Small intestine (tissue), 7 donors: Measurements from ENCODE around the gene CLEC4G. TPM values are rescaled to one million over a fixed set of nuclear protein-coding genes. Genes with fewer than 3 reads are reported as not detected.

Source experiments
- DNase-seq, 2 donors: peaks; one replicate each; pipeline versions ENCODE4 v3.0.0 to v3.0.0-alpha.2; 2013
- FAIRE-seq: peaks from 2 replicates; lab custom pipeline; 2012; peaks lifted over from hg19 to GRCh38; lab: Jason Lieb, UNC
- H3K27ac ChIP-seq, 3 donors: one replicate each; pipeline ENCODE4 v1.5.1; 2013; ENCODE audit warnings: low read length in 2 of 3, mild to moderate bottlenecking in 2 of 3, control low read depth in 1 of 3, inconsistent platforms in 1 of 3, low read depth in 1 of 3, moderate library complexity in 1 of 3
- H3K27me3 ChIP-seq, 3 donors: one replicate each; pipeline ENCODE4 v1.6.1; 2013; ENCODE audit warnings: low read length in 3 of 3, inconsistent platforms in 1 of 3; ENCODE audit not compliant: control insufficient read depth in 3 of 3, insufficient read depth in 3 of 3
- H3K36me3 ChIP-seq, 3 donors: one replicate each; pipeline ENCODE4 v1.6.1; 2013; ENCODE audit warnings: low read length in 3 of 3, inconsistent platforms in 1 of 3, low read depth in 1 of 3, mild to moderate bottlenecking in 1 of 3, moderate library complexity in 1 of 3; ENCODE audit not compliant: control insufficient read depth in 3 of 3, insufficient read depth in 2 of 3
- H3K4me1 ChIP-seq, 3 donors: one replicate each; pipeline ENCODE4 v1.6.1; 2013; ENCODE audit warnings: low read length in 2 of 3, inconsistent platforms in 1 of 3, low read depth in 1 of 3, mild to moderate bottlenecking in 1 of 3, moderate library complexity in 1 of 3; ENCODE audit not compliant: control insufficient read depth in 3 of 3, insufficient read depth in 2 of 3
- H3K4me3 ChIP-seq, 3 donors: one replicate each; pipeline ENCODE4 v1.5.1; 2013; ENCODE audit warnings: low read length in 3 of 3, control low read depth in 1 of 3, inconsistent platforms in 1 of 3, low read depth in 1 of 3, mild to moderate bottlenecking in 1 of 3, moderate library complexity in 1 of 3
- H3K9me3 ChIP-seq, 2 donors: one replicate each; pipeline ENCODE4 v1.6.1; 2013; ENCODE audit warnings: low read depth in 1 of 2, low read length in 1 of 2; ENCODE audit not compliant: control insufficient read depth in 2 of 2, insufficient read depth in 1 of 2
- WGBS, 3 donors: extraction: QIAGEN DNeasy Blood & Tissue Kit; methylation state at CpG; one replicate each; pipeline ENCODE4 v1.1.7; 2013; 5-methylcytosine and 5-hydroxymethylcytosine counted together
- polyA plus RNA-seq, 4 donors: library from polyadenylated mRNA; stranded (reverse) in 3 of 4; unstranded in 1 of 4; fragments of 200-250 nt in 3 of 4; fragments of 120-200 nt in 1 of 4; gene quantifications; one replicate each; pipeline versions ENCODE4 v1.2.1 to v1.2.3, GENCODE V29; 2013
- donor health status: healthy with polysubstance abuse.
- donor health status: control.
- donor health status: control.
- donor health status: Bipolar disorder and iron deficiency.
- donor health status: healthy.

Gene CLEC4G
- polyA plus RNA-seq, 4 donors: 0.18 to 1.9 (median 0.73) TPM; not detected in 1

DNA sequence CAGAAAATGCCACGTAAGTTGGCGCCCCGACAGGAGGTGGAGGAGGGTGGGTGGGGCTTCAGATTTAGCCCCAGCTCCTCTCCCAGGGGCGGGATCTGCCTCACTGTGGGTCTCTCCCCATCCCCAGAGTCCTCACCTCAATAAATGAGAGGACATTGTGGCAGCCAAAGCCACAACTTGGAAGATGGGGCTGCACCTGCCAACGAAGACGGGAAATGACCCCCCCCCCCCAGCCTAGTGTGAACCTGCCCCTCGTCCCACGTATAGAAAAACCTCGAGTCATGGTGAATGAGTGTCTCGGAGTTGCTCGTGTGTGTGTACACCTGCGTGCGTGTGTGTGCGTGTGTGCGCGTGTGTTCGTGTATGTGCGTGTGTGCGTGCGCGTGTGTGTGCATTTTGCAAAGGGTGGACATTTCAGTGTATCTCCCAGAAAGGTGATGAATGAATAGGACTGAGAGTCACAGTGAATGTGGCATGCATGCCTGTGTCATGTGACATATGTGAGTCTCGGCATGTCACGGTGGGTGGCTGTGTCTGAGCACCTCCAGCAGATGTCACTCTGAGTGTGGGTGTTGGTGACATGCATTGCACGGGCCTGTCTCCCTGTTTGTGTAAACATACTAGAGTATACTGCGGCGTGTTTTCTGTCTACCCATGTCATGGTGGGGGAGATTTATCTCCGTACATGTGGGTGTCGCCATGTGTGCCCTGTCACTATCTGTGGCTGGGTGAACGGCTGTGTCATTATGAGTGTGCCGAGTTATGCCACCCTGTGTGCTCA lies 52.7 kb downstream of the CLEC4G start:
- 31 to 47% (median 31%) methylated on average over 30 of the region's 30 CpGs for WGBS, 3 donors
- H3K9me3 ChIP-seq: peaks cover 0 to 2% of the 10 kb centered on the region in 2 donors
- H3K36me3 ChIP-seq: peaks cover 0 to 18% (median 3%) of the 10 kb centered on the region in 3 donors
- H3K27me3 ChIP-seq: peaks cover 0 to 15% (median 0%) of the 10 kb centered on the region in 3 donors
- no peak overlapping the region for H3K27ac ChIP-seq
- peaks cover 0 to 4% (median 0%) of the 10 kb centered on the region in 3 donors for H3K4me1 ChIP-seq
- no peak overlapping the region for H3K4me3 ChIP-seq
- DNase-seq: peak; percentile 27 to 36
- no peak for FAIRE-seq

Other genes starting within 250 kb of the CLEC4G start
- gene PEX11G, start 243.1 kb downstream of the CLEC4G start, polyA plus RNA-seq: 10 to 100 TPM in 2 of 4 donors, 1 to 10 TPM in 2; 9.2 to 19.9 (median 14.4) TPM
- 10 to 100 TPM; 37.3 to 77.5 (median 71.9) TPM for gene ZNF358, start 216.0 kb downstream of the CLEC4G start, polyA plus RNA-seq
- gene MCOLN1, start 209.5 kb downstream of the CLEC4G start, polyA plus RNA-seq: 10 to 100 TPM; 17.6 to 21.1 (median 18.8) TPM
- gene PNPLA6, start 196.4 kb downstream of the CLEC4G start, polyA plus RNA-seq: 100 to 1,000 TPM in 1 of 4 donors, 10 to 100 TPM in 3; 42.4 to 120 (median 78.4) TPM
- 10 to 100 TPM; 32.4 to 87.4 (median 73.5) TPM for gene CAMSAP3, start 136.2 kb downstream of the CLEC4G start, polyA plus RNA-seq
- 10 to 100 TPM; 24.3 to 31.8 (median 29.3) TPM for gene XAB2, start 102.6 kb downstream of the CLEC4G start, polyA plus RNA-seq
- gene PET100, start 102.3 kb downstream of the CLEC4G start, polyA plus RNA-seq: 100 to 1,000 TPM in 2 of 4 donors, 10 to 100 TPM in 2; 43.7 to 149 (median 104) TPM
- 1 to 10 TPM in 3 of 4 donors, under 1 TPM in 1; 0.63 to 7.3 (median 2.3) TPM for gene PCP2, start 98.4 kb downstream of the CLEC4G start, polyA plus RNA-seq
- gene STXBP2, start 95.0 kb downstream of the CLEC4G start, polyA plus RNA-seq: 100 to 1,000 TPM in 3 of 4 donors, 10 to 100 TPM in 1; 95.2 to 271 (median 181) TPM
- 10 to 100 TPM in 1 of 4 donors, 1 to 10 TPM in 1, under 1 TPM in 1, not detected in 1; 0.78 to 10.2 (median 8.1) TPM for gene RETN, start 63.1 kb downstream of the CLEC4G start, polyA plus RNA-seq
- 1 to 10 TPM in 1 of 4 donors, under 1 TPM in 3; 0.03 to 1.4 (median 0.48) TPM for gene MCEMP1, start 55.0 kb downstream of the CLEC4G start, polyA plus RNA-seq
- 100 to 1,000 TPM in 2 of 4 donors, 10 to 100 TPM in 2; 47.9 to 166 (median 95.4) TPM for gene TRAPPC5, start 51.3 kb downstream of the CLEC4G start, polyA plus RNA-seq
- under 1 TPM in 2 of 4 donors, not detected in 2; 0.27 to 0.90 TPM for gene FCER2, start 30.0 kb downstream of the CLEC4G start, polyA plus RNA-seq
- 10 to 100 TPM in 1 of 4 donors, 1 to 10 TPM in 2, under 1 TPM in 1; 0.67 to 13.6 (median 3.3) TPM for gene CD209, start 15.4 kb upstream of the CLEC4G start, polyA plus RNA-seq
- under 1 TPM in 2 of 4 donors, not detected in 2; 0.12 to 0.61 TPM for gene CLEC4M, start 31.1 kb upstream of the CLEC4G start, polyA plus RNA-seq
- 1 to 10 TPM; 2.9 to 8.4 (median 5.6) TPM for gene EVI5L, start 98.1 kb upstream of the CLEC4G start, polyA plus RNA-seq
- under 1 TPM in 2 of 4 donors, not detected in 2; 0.22 to 0.47 TPM for gene PRR36, start 142.3 kb upstream of the CLEC4G start, polyA plus RNA-seq
- gene LRRC8E, start 156.4 kb upstream of the CLEC4G start, polyA plus RNA-seq: under 1 TPM; 0.27 to 0.71 (median 0.60) TPM
- gene MAP2K7, start 171.8 kb upstream of the CLEC4G start, polyA plus RNA-seq: 10 to 100 TPM; 17.3 to 27.5 (median 21.6) TPM
- gene TGFBR3L, start 182.7 kb upstream of the CLEC4G start, polyA plus RNA-seq: 1 to 10 TPM in 1 of 4 donors, under 1 TPM in 1, not detected in 2; 0.21 to 1.4 TPM
- gene SNAPC2, start 188.2 kb upstream of the CLEC4G start, polyA plus RNA-seq: 10 to 100 TPM; 12.4 to 17.3 (median 16.4) TPM
- 1 to 10 TPM in 1 of 4 donors, under 1 TPM in 1, not detected in 2; 0.77 to 1.1 TPM for gene CTXN1, start 194.0 kb upstream of the CLEC4G start, polyA plus RNA-seq
- gene TIMM44, start 211.6 kb upstream of the CLEC4G start, polyA plus RNA-seq: 10 to 100 TPM; 40.2 to 81.4 (median 68.9) TPM